DLD1 (cell line): ENCODE measurements around the gene PCDHGA8.
"Not testable (repeated sequence)": the region's sequence is repeated elsewhere in the genome, so short reads cannot be mapped to it uniquely, and the experiment has no call there.

Experiments used
- in situ Hi-C: cut with HindIII; loops from 2 replicates; pipeline ENCODE4 v1.10.0; 2017; ENCODE audit warnings: low sequenced_read_pairs

PCDHGA8 gene

GRCh38 chr5:141369994-141370848 is 22.2 kb upstream of the PCDHGA8 start, which contains the start of gene PCDHGB3:
Gene PCDHGB3 (plus strand): TSS chr5:141370242. CDS start chr5:141370395, 153 bp downstream.
- in situ Hi-C loops: no loop called here

DNA sequence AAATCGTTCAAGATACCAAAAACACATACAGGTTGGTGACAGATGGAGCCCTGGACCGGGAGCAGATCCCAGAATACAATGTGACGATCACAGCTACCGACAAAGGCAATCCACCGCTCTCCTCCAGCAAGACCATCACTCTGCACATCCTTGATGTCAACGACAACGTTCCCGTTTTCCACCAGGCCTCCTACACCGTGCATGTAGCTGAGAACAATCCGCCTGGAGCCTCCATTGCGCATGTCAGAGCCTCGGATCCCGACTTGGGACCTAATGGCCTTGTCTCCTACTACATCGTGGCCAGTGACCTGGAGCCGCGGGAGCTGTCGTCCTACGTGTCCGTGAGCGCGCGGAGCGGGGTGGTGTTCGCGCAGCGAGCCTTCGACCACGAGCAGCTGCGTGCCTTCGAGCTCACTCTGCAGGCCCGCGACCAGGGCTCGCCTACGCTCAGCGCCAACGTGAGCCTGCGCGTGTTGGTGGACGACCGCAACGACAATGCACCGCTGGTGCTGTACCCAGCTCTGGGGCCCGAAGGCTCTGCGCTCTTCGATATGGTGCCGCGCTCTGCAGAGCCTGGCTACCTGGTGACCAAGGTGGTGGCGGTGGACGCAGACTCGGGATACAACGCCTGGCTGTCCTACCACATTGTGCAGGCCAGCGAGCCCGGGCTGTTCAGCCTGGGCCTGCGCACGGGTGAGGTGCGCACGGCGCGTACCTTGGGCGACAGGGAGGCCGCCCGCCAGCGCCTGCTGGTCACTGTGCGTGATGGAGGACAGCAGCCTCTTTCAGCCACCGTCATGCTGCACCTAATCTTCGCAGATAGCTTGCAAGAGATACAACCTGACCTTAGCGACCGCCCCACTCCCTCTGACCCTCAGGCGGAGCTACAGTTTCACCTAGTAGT is 20.6 kb upstream of the PCDHGA8 start:
- in situ Hi-C loops: no loop called here

- in situ Hi-C loops: no loop called here
These were observed 18.6 kb upstream of the PCDHGA8 start, which contains the start of gene PCDHGA6 for GRCh38 chr5:141373673-141374317. Gene PCDHGA6 (plus strand): TSS chr5:141373891. CDS start chr5:141374084, 193 bp downstream.

DNA sequence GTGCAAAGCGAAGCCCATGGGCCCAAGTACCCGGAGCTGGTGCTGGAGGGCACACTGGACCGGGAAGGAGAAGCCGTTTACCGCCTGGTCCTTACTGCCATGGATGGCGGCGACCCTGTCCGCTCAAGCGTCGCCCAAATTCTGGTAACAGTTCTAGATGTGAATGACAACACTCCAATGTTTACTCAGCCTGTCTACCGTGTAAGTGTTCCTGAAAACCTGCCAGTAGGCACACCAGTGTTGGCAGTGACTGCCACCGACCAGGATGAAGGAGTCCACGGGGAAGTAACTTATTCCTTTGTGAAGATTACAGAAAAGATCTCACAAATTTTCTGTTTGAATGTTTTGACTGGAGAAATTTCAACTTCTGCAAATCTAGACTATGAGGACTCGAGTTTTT is 17.8 kb upstream of the PCDHGA8 start:
- in situ Hi-C loops: no loop called here

- in situ Hi-C loops: not testable (repeated sequence)
These were observed 16.8 kb upstream of the PCDHGA8 start for GRCh38 chr5:141375444-141376155.

- in situ Hi-C loops: no loop called here
These were observed 9.8 kb upstream of the PCDHGA8 start, which contains the start of gene PCDHGA7 for GRCh38 chr5:141382469-141383294. Gene PCDHGA7 (plus strand): TSS chr5:141382742. CDS start chr5:141382900, 158 bp downstream.

GRCh38 chr5:141383345-141383744 is 9.1 kb upstream of the PCDHGA8 start:
- in situ Hi-C loops: no loop called here

DNA sequence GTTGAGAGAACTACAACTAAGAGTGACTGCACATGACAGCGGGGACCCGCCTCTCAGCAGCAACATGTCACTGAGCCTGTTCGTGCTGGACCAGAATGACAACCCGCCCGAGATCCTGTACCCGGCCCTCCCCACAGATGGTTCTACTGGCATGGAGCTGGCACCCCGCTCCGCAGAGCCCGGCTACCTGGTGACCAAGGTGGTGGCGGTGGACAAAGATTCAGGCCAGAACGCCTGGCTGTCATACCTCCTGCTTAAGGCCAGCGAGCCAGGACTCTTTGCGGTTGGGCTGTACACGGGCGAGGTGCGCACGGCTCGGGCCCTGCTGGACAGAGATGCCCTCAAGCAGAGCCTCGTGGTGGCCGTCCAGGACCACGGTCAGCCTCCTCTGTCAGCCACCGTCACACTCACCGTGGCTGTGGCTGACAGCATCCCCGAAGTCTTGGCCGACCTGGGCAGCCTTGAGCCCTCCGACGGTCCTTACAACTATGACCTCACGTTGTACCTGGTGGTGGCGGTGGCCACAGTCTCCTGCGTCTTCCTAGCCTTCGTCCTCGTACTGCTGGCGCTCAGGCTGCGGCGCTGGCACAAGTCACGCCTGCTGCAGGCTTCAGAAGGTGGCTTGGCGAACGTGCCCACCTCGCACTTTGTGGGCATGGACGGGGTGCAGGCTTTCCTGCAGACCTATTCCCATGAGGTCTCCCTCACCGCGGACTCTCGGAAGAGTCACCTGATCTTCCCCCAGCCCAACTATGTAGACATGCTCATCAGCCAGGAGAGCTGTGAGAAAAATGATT is 7.8 kb upstream of the PCDHGA8 start:
- in situ Hi-C loops: no loop called here

DNA sequence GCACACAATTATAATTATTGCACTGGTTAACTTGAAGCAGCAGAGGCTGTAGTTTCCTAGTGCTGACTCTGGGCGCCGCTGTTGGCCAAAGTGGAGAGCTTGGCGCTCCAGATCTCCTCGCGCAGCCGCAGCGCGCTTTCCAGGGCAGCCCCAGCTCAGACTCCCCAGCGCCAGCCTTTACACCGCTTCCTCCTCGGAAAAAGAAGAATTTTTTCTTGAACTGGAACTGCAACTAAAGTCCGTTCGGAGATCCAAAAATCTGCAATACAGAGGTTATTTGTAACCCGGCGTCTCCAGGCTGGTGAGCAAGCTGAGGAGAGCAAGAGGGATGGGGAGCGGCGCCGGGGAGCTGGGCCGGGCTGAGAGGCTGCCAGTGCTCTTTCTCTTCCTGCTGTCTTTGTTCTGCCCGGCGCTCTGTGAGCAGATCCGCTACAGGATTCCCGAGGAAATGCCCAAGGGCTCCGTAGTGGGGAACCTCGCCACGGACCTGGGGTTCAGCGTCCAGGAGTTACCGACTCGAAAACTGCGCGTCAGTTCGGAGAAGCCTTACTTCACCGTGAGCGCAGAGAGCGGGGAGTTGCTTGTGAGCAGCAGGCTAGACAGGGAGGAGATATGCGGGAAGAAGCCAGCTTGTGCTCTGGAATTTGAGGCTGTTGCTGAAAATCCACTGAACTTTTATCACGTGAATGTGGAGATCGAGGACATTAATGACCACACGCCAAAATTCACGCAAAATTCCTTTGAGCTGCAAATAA is 4.7 kb upstream of the PCDHGA8 start, which contains the start of gene PCDHGB4:
Gene PCDHGB4 (plus strand): TSS at position 142 of the 755 bp plus-strand sequence. CDS start 187 bp downstream, at position 329.
- in situ Hi-C loops: not testable (repeated sequence)

- in situ Hi-C loops: no loop called here
These were observed 3.8 kb upstream of the PCDHGA8 start for GRCh38 chr5:141388661-141389060.

DNA sequence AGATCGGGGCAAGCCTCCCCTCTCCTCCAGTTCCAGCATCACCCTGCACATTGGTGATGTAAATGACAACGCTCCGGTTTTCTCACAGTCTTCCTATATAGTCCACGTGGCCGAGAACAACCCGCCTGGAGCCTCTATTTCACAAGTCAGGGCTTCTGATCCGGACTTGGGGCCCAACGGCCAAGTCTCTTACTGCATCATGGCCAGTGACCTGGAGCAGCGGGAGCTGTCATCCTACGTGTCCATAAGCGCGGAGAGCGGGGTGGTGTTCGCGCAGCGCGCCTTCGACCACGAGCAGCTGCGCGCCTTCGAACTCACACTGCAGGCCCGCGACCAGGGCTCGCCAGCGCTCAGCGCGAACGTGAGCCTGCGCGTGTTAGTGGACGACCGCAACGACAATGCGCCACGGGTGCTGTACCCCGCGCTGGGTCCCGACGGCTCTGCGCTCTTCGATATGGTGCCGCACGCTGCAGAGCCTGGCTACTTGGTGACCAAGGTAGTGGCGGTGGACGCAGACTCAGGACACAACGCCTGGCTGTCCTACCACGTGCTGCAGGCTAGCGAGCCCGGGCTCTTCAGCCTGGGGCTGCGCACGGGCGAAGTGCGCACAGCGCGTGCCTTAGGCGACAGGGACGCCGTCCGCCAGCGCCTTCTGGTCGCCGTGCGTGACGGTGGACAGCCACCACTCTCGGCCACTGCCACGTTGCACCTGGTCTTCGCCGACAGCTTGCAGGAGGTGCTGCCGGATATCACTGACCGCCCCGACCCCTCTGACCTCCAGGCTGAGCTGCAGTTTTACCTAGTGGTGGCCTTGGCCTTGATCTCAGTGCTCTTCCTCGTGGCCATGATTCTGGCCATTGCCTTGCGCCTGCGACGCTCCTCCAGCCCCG is 3.0 kb upstream of the PCDHGA8 start:
- in situ Hi-C loops: no loop called here

- in situ Hi-C loops: no loop called here
These were observed 834 bp downstream of the PCDHGA8 start for GRCh38 chr5:141393267-141393666.

- in situ Hi-C loops: not testable (repeated sequence)
These were observed 2.2 kb downstream of the PCDHGA8 start for GRCh38 chr5:141394401-141395187.

DNA sequence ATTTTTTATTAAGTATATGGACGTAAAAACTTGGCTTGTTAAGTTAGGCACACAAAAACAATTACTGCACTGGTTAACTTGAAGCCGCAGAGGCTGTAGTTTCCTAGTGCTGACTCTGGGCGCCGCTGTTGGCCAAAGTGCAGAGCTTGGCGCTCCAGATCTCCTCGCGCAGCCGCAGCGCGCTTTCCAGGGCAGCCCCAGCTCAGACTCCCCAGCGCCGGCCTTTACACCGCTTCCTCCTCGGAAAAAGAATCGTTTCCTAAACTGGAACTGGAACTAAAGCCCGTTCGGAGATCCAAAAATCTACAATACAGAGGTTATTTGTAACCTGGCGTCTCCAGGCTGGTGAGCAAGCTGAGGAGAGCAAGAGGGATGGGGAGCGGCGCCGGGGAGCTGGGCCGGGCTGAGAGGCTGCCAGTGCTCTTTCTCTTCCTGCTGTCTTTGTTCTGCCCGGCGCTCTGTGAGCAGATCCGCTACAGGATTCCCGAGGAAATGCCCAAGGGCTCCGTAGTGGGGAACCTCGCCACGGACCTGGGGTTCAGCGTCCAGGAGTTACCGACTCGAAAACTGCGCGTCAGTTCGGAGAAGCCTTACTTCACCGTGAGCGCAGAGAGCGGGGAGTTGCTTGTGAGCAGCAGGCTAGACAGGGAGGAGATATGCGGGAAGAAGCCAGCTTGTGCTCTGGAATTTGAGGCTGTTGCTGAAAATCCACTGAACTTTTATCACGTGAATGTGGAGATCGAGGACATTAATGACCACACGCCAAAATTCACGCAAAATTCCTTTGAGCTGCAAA is 5.5 kb downstream of the PCDHGA8 start, which contains the start of gene PCDHGB5:
Gene PCDHGB5 (plus strand): TSS at position 192 of the 796 bp plus-strand sequence. CDS start 181 bp downstream, at position 373.
- in situ Hi-C loops: not testable (repeated sequence)

GRCh38 chr5:141398608-141399007 is 6.2 kb downstream of the PCDHGA8 start:
- in situ Hi-C loops: no loop called here
